Trophoblast cell (in vitro differentiated cells and primary cell): ENCODE data around the gene BRSK2.

Experiments
- DNase-seq, 2 donors: peaks; one replicate each; pipeline ENCODE4 v3.0.0-alpha.2; 2016
- H2AFZ ChIP-seq: 2 replicates; pipeline ENCODE4 v1.6.1; 2013; ENCODE audit warnings: low read length, moderate library complexity, mild to moderate bottlenecking; ENCODE audit not compliant: insufficient read depth, poor library complexity
- H2AK5ac ChIP-seq: 2 replicates; pipeline ENCODE4 v1.6.1; 2013; ENCODE audit warnings: mild to moderate bottlenecking, low read length
- H2BK120ac ChIP-seq: 2 replicates; pipeline ENCODE4 v1.6.1; 2013; ENCODE audit warnings: low read length, mild to moderate bottlenecking, moderate library complexity; ENCODE audit not compliant: insufficient read depth, poor library complexity
- H2BK12ac ChIP-seq: 2 replicates; pipeline ENCODE4 v1.6.1; 2013; ENCODE audit warnings: mild to moderate bottlenecking, low read length, moderate library complexity
- H2BK5ac ChIP-seq: 2 replicates; pipeline ENCODE4 v1.6.1; 2013; ENCODE audit warnings: low read length, low read depth, moderate library complexity, mild to moderate bottlenecking; ENCODE audit not compliant: poor library complexity
- H3K14ac ChIP-seq: 2 replicates; pipeline ENCODE4 v1.6.1; 2013; ENCODE audit warnings: mild to moderate bottlenecking, low read length
- H3K18ac ChIP-seq: 2 replicates; pipeline ENCODE4 v1.6.1; 2013; ENCODE audit warnings: mild to moderate bottlenecking, low read length
- H3K23ac ChIP-seq: 2 replicates; pipeline ENCODE4 v1.6.1; 2013; ENCODE audit warnings: low read length
- H3K27ac ChIP-seq: 2 replicates; pipeline ENCODE4 v1.5.1; 2013; ENCODE audit warnings: low read depth, mild to moderate bottlenecking, inconsistent platforms, low read length, moderate library complexity
- H3K27me3 ChIP-seq: 2 replicates; pipeline ENCODE4 v1.6.1; 2013; ENCODE audit warnings: inconsistent platforms, mild to moderate bottlenecking, low read length, moderate library complexity; ENCODE audit not compliant: insufficient read depth
- H3K36me3 ChIP-seq, 2 experiments: 1 replicate in 1 of 2; 2 replicates in 1 of 2; pipeline ENCODE4 v1.6.1; 2013; ENCODE audit warnings: low read length in 2 of 2, mild to moderate bottlenecking in 2 of 2, moderate library complexity in 1 of 2; ENCODE audit not compliant: insufficient read depth in 2 of 2, control insufficient read depth in 1 of 2
- H3K4ac ChIP-seq: 2 replicates; pipeline ENCODE4 v1.6.1; 2013; ENCODE audit warnings: low read depth, mild to moderate bottlenecking, low read length, moderate library complexity
- H3K4me1 ChIP-seq, 2 experiments: 1 replicate in 1 of 2; 2 replicates in 1 of 2; pipeline ENCODE4 v1.6.1; 2013; ENCODE audit warnings: low read length in 2 of 2, mild to moderate bottlenecking in 2 of 2, moderate library complexity in 1 of 2; ENCODE audit not compliant: insufficient read depth in 2 of 2, control insufficient read depth in 1 of 2
- H3K4me2 ChIP-seq: 2 replicates; pipeline ENCODE4 v1.6.1; 2013; ENCODE audit warnings: inconsistent platforms, mild to moderate bottlenecking, low read length, moderate library complexity
- H3K4me3 ChIP-seq: 2 replicates; pipeline ENCODE4 v1.5.1; 2013; ENCODE audit warnings: mild to moderate bottlenecking, low read depth, low read length, inconsistent platforms
- H3K79me1 ChIP-seq: one replicate; pipeline ENCODE4 v1.6.1; 2013; ENCODE audit warnings: low read length
- H3K79me2 ChIP-seq: 2 replicates; pipeline ENCODE4 v1.6.1; 2013; ENCODE audit warnings: low read length, mild to moderate bottlenecking; ENCODE audit not compliant: control insufficient read depth, insufficient read depth, poor library complexity
- H3K9ac ChIP-seq: 2 replicates; pipeline ENCODE4 v1.6.1; 2013; ENCODE audit warnings: mild to moderate bottlenecking, low read length
- H3K9me3 ChIP-seq: 2 replicates; pipeline ENCODE4 v1.6.1; 2013; ENCODE audit warnings: low read depth, mild to moderate bottlenecking, control low read depth, inconsistent platforms, low read length; ENCODE audit not compliant: insufficient read depth
- H4K12ac ChIP-seq: 2 replicates; pipeline ENCODE4 v1.6.1; 2013; ENCODE audit warnings: low read depth, mild to moderate bottlenecking, low read length, moderate library complexity
- H4K8ac ChIP-seq: 2 replicates; pipeline ENCODE4 v1.6.1; 2013; ENCODE audit warnings: low read depth, mild to moderate bottlenecking, low read length, moderate library complexity
- H4K91ac ChIP-seq: one replicate; pipeline ENCODE4 v1.6.1; 2013; ENCODE audit warnings: low read depth, mild to moderate bottlenecking, low read length, moderate library complexity
- WGBS: extraction: QIAGEN DNeasy Blood & Tissue Kit; methylation state at CpG from one replicate; pipeline ENCODE4 v1.1.7; 2013; ENCODE audit warnings: missing lambda C conversion rate; ENCODE audit not compliant: insufficient read length, insufficient coverage; ENCODE audit errors: extremely low coverage; 5-methylcytosine and 5-hydroxymethylcytosine counted together

BRSK2 gene

DNA sequence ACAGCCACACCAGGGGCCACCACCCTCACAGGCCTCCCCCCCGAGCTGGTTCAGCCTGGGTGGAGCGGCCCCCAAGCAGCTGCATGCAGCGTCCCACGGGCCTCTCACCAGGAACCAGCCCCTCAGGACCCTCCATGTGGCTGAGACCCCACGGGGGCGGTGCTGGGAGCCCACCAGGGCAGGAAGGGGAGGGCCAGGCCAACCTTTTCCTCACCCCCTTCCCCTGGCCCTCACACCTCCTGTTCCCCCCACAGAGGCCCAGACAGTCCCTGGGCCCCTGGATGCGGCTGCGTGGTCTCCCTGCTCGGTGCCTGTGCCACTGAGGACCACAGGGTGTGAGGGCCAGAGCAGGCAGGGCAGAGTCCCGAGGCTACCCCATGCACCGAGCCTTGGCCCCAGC is 50.3 kb downstream of the BRSK2 start:
- Histone ChIP-seq H4K8ac (no peak overlapping the region), H3K27ac (no peak overlapping the region), H3K14ac (no peak overlapping the region), H2AFZ (no peak overlapping the region), H4K12ac (no peak overlapping the region), H3K36me3 (no peaks in the 10 kb centered on the region), H2BK12ac (no peak overlapping the region), H3K79me2 (no peaks in the 10 kb centered on the region), H3K79me1 (no peaks in the 10 kb centered on the region), H3K4me1 (peaks cover 0 to 3% of the 10 kb centered on the region in 2 experiments), H3K9ac (no peak overlapping the region), H3K9me3 (no peaks in the 10 kb centered on the region), H3K27me3 (no peaks in the 10 kb centered on the region), H2BK5ac (no peak overlapping the region), H3K4me3 (no peak overlapping the region), H3K4ac (no peak overlapping the region), H2AK5ac (no peak overlapping the region), H4K91ac (no peak overlapping the region), H3K23ac (no peak overlapping the region), H3K4me2 (no peak overlapping the region), H2BK120ac (no peak overlapping the region), H3K18ac (no peak overlapping the region)
- no CpG with 5 or more reads among the region's 11 CpGs for WGBS
- DNase-seq, result no peak

DNA sequence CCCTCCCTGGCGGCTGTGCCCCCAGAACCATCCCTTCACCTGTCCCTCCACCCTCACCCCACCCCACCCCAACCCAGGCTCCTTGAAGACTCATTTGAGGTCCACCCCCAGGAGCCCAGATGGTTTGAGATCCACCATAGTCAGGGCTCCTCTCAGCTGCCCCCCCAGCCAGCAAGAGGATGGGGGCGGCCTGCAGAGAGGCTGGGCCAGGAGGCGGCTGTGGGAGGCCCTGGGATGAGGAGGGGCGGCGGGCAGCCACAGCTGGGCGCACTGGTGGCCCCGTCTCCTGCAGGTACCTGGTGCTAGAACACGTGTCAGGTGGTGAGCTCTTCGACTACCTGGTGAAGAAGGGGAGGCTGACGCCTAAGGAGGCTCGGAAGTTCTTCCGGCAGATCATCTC is 50.8 kb downstream of the BRSK2 start:
- Histone ChIP-seq H2BK120ac (no peak overlapping the region), H3K4me3 (no peak overlapping the region), H2AK5ac (no peak overlapping the region), H3K4me2 (no peak overlapping the region), H4K8ac (no peak overlapping the region), H3K27me3 (no peaks in the 10 kb centered on the region), H4K12ac (no peak overlapping the region), H2BK5ac (no peak overlapping the region), H3K36me3 (no peaks in the 10 kb centered on the region), H3K27ac (no peak overlapping the region), H3K18ac (no peak overlapping the region), H3K4me1 (peaks cover 0 to 3% of the 10 kb centered on the region in 2 experiments), H3K14ac (no peak overlapping the region), H3K4ac (no peak overlapping the region), H3K9me3 (no peaks in the 10 kb centered on the region), H3K79me2 (no peaks in the 10 kb centered on the region), H2AFZ (no peak overlapping the region), H4K91ac (no peak overlapping the region), H2BK12ac (no peak overlapping the region), H3K9ac (no peak overlapping the region), H3K79me1 (no peaks in the 10 kb centered on the region), H3K23ac (no peak overlapping the region)
- DNase-seq, result no peak
- WGBS, result no CpG with 5 or more reads among the region's 12 CpGs

DNA sequence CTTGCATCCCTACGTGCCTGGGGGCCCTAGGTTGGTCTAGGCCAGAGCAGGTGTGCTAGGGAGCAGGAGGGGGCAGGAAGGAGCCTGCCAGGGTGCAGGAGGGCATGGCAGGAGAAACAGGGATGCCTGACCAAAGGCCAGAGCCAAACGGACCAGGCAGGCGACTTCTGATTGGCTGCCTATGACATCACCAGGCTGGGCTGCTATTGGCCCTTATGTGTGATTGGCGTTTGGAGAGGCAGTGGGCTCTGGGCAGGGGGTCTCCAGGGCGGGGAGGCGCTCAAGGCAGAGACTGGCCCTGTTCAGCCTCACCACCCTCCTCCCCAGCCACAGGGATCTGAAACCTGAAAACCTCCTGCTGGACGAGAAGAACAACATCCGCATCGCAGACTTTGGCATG is 52.4 kb downstream of the BRSK2 start:
- Histone ChIP-seq H3K23ac (no peak overlapping the region), H2AFZ (no peak overlapping the region), H2BK5ac (no peak overlapping the region), H3K79me2 (no peaks in the 10 kb centered on the region), H2BK12ac (no peak overlapping the region), H2BK120ac (no peak overlapping the region), H3K27me3 (no peaks in the 10 kb centered on the region), H3K4me3 (no peak overlapping the region), H3K18ac (no peak overlapping the region), H3K9me3 (no peaks in the 10 kb centered on the region), H3K4me2 (no peak overlapping the region), H3K14ac (no peak overlapping the region), H3K36me3 (no peaks in the 10 kb centered on the region), H3K27ac (no peak overlapping the region), H4K12ac (no peak overlapping the region), H4K91ac (no peak overlapping the region), H3K4me1 (peaks cover 0 to 6% of the 10 kb centered on the region in 2 experiments), H2AK5ac (no peak overlapping the region), H3K79me1 (no peaks in the 10 kb centered on the region), H3K4ac (no peak overlapping the region), H4K8ac (no peak overlapping the region), H3K9ac (no peak overlapping the region)
- no peak for DNase-seq
- WGBS, result no CpG with 5 or more reads among the region's 9 CpGs

DNA sequence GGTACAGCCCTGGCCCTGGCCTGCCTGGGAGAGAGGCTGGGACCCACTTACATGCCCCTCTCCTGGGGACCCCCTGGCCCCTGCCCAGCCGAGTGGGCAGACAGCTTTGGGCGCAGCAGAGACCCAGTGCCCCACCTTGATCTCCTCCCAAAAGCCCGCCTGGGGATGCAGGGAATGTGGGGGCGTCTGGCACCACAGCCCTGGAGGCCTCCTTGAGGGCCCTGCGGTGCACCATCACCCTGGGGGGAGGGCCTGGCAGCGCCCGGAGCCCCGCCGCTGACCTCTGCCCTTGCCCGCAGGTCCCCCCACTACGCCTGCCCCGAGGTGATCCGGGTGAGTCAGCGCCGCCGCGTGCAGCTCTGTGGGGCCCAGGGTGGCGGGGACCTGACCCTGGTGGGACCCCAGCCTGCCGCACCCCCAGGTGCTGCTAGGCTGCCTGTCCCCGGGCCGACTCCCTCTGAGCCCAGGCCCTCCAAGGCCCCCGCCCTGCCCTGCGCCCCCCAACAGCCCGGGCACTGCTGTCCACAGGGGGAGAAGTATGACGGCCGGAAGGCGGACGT is 53.2 kb downstream of the BRSK2 start:
- no CpG with 5 or more reads among the region's 28 CpGs for WGBS

More for the DNA sequence above, 53.2 kb downstream of the BRSK2 start:
- H3K4me2 ChIP-seq, result no peak overlapping the region
- no peak overlapping the region for H3K18ac ChIP-seq
- no peak overlapping the region for H2AK5ac ChIP-seq
- H2AFZ ChIP-seq, result no peak overlapping the region
- no peak overlapping the region for H3K14ac ChIP-seq
- no peak overlapping the region for H3K23ac ChIP-seq
- no peaks in the 10 kb centered on the region for H3K79me2 ChIP-seq
- no peaks in the 10 kb centered on the region for H3K36me3 ChIP-seq
- no peaks in the 10 kb centered on the region for H3K27me3 ChIP-seq
- H4K12ac ChIP-seq, result no peak overlapping the region
- peaks cover 0 to 6% of the 10 kb centered on the region in 2 experiments for H3K4me1 ChIP-seq
- H2BK12ac ChIP-seq, result no peak overlapping the region
- no peak overlapping the region for H2BK5ac ChIP-seq
- no peak overlapping the region for H3K4ac ChIP-seq
- H4K8ac ChIP-seq, result no peak overlapping the region
- no peak overlapping the region for H2BK120ac ChIP-seq
- H4K91ac ChIP-seq, result no peak overlapping the region
- peaks cover 2% of the 10 kb centered on the region for H3K9me3 ChIP-seq
- H3K9ac ChIP-seq, result no peak overlapping the region
- DNase-seq, result no peak
- no peak overlapping the region for H3K4me3 ChIP-seq
- no peak overlapping the region for H3K27ac ChIP-seq
- no peaks in the 10 kb centered on the region for H3K79me1 ChIP-seq
